Mesenchymal stem cell (in vitro differentiated cells and primary cell): ENCODE measurements around the gene CALCOCO2.

Experiments
- DNase-seq: peaks from one replicate; pipeline ENCODE4 v3.0.0-alpha.2; 2013
- H2AFZ ChIP-seq: one replicate; pipeline ENCODE4 v1.6.1; 2013; ENCODE audit warnings: low read depth, mild to moderate bottlenecking, control low read depth, inconsistent platforms, low read length, moderate library complexity
- H2AK5ac ChIP-seq: 2 replicates; pipeline ENCODE4 v1.6.1; 2013; ENCODE audit warnings: low read length, moderate library complexity, mild to moderate bottlenecking, inconsistent platforms; ENCODE audit not compliant: severe bottlenecking
- H2BK120ac ChIP-seq: one replicate; pipeline ENCODE4 v1.6.1; 2013; ENCODE audit warnings: low read depth, mild to moderate bottlenecking, inconsistent platforms, low read length, moderate library complexity
- H2BK12ac ChIP-seq, 2 experiments: one replicate each; pipeline ENCODE4 v1.6.1; 2013; ENCODE audit warnings: inconsistent platforms in 2 of 2, low read length in 2 of 2, mild to moderate bottlenecking in 2 of 2, moderate library complexity in 2 of 2, control low read depth in 1 of 2
- H2BK15ac ChIP-seq: one replicate; pipeline ENCODE4 v1.6.1; 2013; ENCODE audit warnings: mild to moderate bottlenecking, low read depth, inconsistent platforms; ENCODE audit not compliant: poor library complexity, severe bottlenecking
- H2BK5ac ChIP-seq: 2 replicates; pipeline ENCODE4 v1.6.1; 2013; ENCODE audit warnings: low read depth, mild to moderate bottlenecking, low read length, control low read depth, inconsistent platforms; ENCODE audit not compliant: poor library complexity, severe bottlenecking
- H3K14ac ChIP-seq, 2 experiments: one replicate each; pipeline ENCODE4 v1.6.1; 2013; ENCODE audit warnings: inconsistent platforms in 2 of 2, low read length in 2 of 2, control low read depth in 1 of 2, mild to moderate bottlenecking in 1 of 2, moderate library complexity in 1 of 2
- H3K18ac ChIP-seq, 2 experiments: one replicate each; pipeline ENCODE4 v1.6.1; 2013; ENCODE audit warnings: inconsistent platforms in 2 of 2, low read length in 2 of 2, control low read depth in 1 of 2, low read depth in 1 of 2, mild to moderate bottlenecking in 1 of 2
- H3K23ac ChIP-seq, 2 experiments: one replicate each; pipeline ENCODE4 v1.6.1; 2013; ENCODE audit warnings: inconsistent platforms in 2 of 2, low read length in 2 of 2, mild to moderate bottlenecking in 2 of 2, moderate library complexity in 2 of 2, control low read depth in 1 of 2
- H3K27ac ChIP-seq: 2 replicates; pipeline ENCODE4 v1.5.1; 2013; ENCODE audit warnings: mild to moderate bottlenecking, moderate library complexity, low read length, control low read depth, inconsistent platforms; ENCODE audit not compliant: poor library complexity, severe bottlenecking
- H3K27me3 ChIP-seq, 2 experiments: 2 replicates each; pipeline versions ENCODE4 v1.6.1 to v1.7.0; 2013; ENCODE audit warnings: low read length in 2 of 2, mild to moderate bottlenecking in 2 of 2, moderate library complexity in 2 of 2, control low read depth in 1 of 2, inconsistent platforms in 1 of 2; ENCODE audit not compliant: control insufficient read depth in 1 of 2, insufficient read depth in 1 of 2
- H3K36me3 ChIP-seq, 2 experiments: 2 replicates each; pipeline versions ENCODE4 v1.6.1 to v1.7.0; 2013; ENCODE audit warnings: low read length in 2 of 2, control low read depth in 1 of 2, inconsistent platforms in 1 of 2, low read depth in 1 of 2, mild to moderate bottlenecking in 1 of 2; ENCODE audit not compliant: insufficient read depth in 2 of 2, control insufficient read depth in 1 of 2
- H3K4ac ChIP-seq, 2 experiments: one replicate each; pipeline ENCODE4 v1.6.1; 2013; ENCODE audit warnings: inconsistent platforms in 2 of 2, low read length in 2 of 2, mild to moderate bottlenecking in 2 of 2, moderate library complexity in 2 of 2, control low read depth in 1 of 2, low read depth in 1 of 2
- H3K4me1 ChIP-seq: 2 replicates; pipeline ENCODE4 v1.6.1; 2013; ENCODE audit warnings: low read depth, low read length, control low read depth; ENCODE audit not compliant: control insufficient read depth, insufficient read depth
- H3K4me2 ChIP-seq: 2 replicates; pipeline ENCODE4 v1.6.1; 2013; ENCODE audit warnings: low read length, mild to moderate bottlenecking, inconsistent platforms; ENCODE audit not compliant: poor library complexity, severe bottlenecking
- H3K4me3 ChIP-seq, 2 experiments: 2 replicates each; pipeline versions ENCODE4 v1.5.1 to v1.7.0; 2013; ENCODE audit warnings: low read length in 2 of 2, mild to moderate bottlenecking in 2 of 2, control low read depth in 1 of 2, low read depth in 1 of 2; ENCODE audit not compliant: insufficient read depth in 1 of 2
- H3K79me1 ChIP-seq: replicated peaks from 2 replicates; pipeline ENCODE4 v1.6.1; 2013; ENCODE audit warnings: mild to moderate bottlenecking, control low read depth, low read length, inconsistent platforms; ENCODE audit not compliant: poor library complexity, severe bottlenecking
- H3K9ac ChIP-seq: 2 replicates; pipeline ENCODE4 v1.7.0; 2013; ENCODE audit warnings: mild to moderate bottlenecking, low read length, moderate library complexity
- H3K9me3 ChIP-seq: 2 replicates; pipeline ENCODE4 v1.7.0; 2013; ENCODE audit warnings: mild to moderate bottlenecking, low read length; ENCODE audit not compliant: control insufficient read depth
- H4K8ac ChIP-seq: one replicate; pipeline ENCODE4 v1.6.1; 2013; ENCODE audit warnings: inconsistent platforms, mild to moderate bottlenecking, low read length, moderate library complexity
- H4K91ac ChIP-seq: one replicate; pipeline ENCODE4 v1.6.1; 2013; ENCODE audit warnings: mild to moderate bottlenecking, low read length, inconsistent platforms
- WGBS: methylation state at CpG from one replicate; pipeline ENCODE4 v1.1.7; 2013; ENCODE audit warnings: mixed read lengths; 5-methylcytosine and 5-hydroxymethylcytosine counted together

The CALCOCO2 gene

DNA sequence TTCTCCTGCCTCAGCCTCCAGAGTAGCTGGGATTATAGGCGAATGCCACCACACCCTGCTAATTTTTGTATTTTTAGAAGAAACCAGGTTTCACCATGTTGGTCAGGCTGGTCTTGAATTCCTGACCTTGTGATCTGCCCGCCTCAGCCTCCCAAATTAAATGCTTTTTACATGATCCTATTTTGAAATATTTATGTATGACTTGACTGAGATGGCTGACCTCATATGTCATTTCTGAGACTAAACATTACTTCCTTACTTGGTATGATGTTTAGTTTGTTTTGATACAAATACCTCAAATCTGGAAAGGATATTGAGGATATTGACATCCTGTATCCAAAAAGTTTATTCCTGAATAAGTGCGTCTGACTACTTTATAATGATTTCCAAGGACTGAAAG lies 11.9 kb downstream of the CALCOCO2 start:
- H3K36me3 ChIP-seq: peaks cover 2 to 43% of the 10 kb centered on the region in 2 experiments
- H3K4me3 ChIP-seq: no peak overlapping the region
- H3K4me1 ChIP-seq: peaks cover 2% of the 10 kb centered on the region
- no peak overlapping the region for H4K91ac ChIP-seq
- H2BK15ac ChIP-seq: no peak overlapping the region
- H3K27ac ChIP-seq: no peak overlapping the region
- H2AK5ac ChIP-seq: no peak overlapping the region
- no peak overlapping the region for H2AFZ ChIP-seq
- H3K4me2 ChIP-seq: no peak overlapping the region
- no peak for DNase-seq
- no peak overlapping the region for H3K23ac ChIP-seq
- 92% methylated on average over 1 of the region's 3 CpGs for WGBS
- no peak overlapping the region for H3K9ac ChIP-seq
- H2BK12ac ChIP-seq: no peak overlapping the region
- H3K18ac ChIP-seq: no peak overlapping the region
- no peak overlapping the region for H2BK5ac ChIP-seq
- no peak overlapping the region for H3K14ac ChIP-seq
- no peak overlapping the region for H3K4ac ChIP-seq
- H3K9me3 ChIP-seq: no peaks in the 10 kb centered on the region
- peaks cover 7% of the 10 kb centered on the region for H3K79me1 ChIP-seq
- H2BK120ac ChIP-seq: no peak overlapping the region
- H3K27me3 ChIP-seq: no peaks in the 10 kb centered on the region
- H4K8ac ChIP-seq: no peak overlapping the region

DNA sequence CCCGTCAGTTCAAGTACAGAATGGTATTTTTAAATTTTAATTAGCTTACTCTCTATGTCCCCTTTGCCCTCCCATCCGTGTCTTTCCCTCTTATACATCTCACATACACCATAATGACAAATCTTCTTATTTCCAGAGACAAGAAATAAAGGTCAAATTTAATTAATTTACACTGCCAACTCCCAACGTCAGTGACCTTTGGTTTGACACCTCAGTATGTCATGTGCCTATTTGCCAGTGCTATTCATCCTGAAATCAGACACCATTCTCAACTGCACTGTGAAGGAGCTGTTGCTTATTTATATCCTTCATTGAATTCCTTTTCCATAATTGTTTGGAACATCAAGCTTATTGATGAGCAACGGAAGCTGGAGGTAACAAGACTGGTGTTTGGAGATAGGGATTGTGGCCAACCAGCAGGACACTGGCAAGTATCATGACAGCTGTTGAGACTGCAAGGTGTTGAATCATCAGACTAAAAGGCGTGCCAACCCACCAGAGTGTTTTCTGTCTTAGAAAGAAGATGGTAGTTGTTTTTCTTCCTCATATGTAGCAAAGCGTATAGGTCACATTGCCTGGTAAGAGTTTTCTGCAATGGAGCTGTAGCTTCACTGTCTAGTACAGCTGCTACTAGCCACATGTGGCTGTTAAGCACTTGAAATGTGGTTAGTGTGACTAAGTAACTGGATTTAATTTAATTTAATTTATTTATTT lies 12.5 kb downstream of the CALCOCO2 start:
- no peak overlapping the region for H3K4me3 ChIP-seq
- H2AFZ ChIP-seq: no peak overlapping the region
- H3K18ac ChIP-seq: no peak overlapping the region
- H4K8ac ChIP-seq: no peak overlapping the region
- no peaks in the 10 kb centered on the region for H3K27me3 ChIP-seq
- no peak overlapping the region for H3K23ac ChIP-seq
- H3K9me3 ChIP-seq: no peaks in the 10 kb centered on the region
- no peak overlapping the region for H2BK120ac ChIP-seq
- WGBS: 90% methylated on average over 6 of the region's 6 CpGs
- no peak overlapping the region for H2AK5ac ChIP-seq
- H3K79me1 ChIP-seq: peaks cover 6% of the 10 kb centered on the region
- no peak overlapping the region for H4K91ac ChIP-seq
- H3K4ac ChIP-seq: no peak overlapping the region
- H2BK15ac ChIP-seq: no peak overlapping the region
- no peak overlapping the region for H2BK12ac ChIP-seq
- H3K36me3 ChIP-seq: peaks cover 2 to 49% of the 10 kb centered on the region in 2 experiments
- no peak overlapping the region for H3K9ac ChIP-seq
- H3K27ac ChIP-seq: no peak overlapping the region
- peaks cover 2% of the 10 kb centered on the region for H3K4me1 ChIP-seq
- H3K14ac ChIP-seq: no peak overlapping the region
- DNase-seq: peak; percentile 40
- H2BK5ac ChIP-seq: no peak overlapping the region
- no peak overlapping the region for H3K4me2 ChIP-seq

DNA sequence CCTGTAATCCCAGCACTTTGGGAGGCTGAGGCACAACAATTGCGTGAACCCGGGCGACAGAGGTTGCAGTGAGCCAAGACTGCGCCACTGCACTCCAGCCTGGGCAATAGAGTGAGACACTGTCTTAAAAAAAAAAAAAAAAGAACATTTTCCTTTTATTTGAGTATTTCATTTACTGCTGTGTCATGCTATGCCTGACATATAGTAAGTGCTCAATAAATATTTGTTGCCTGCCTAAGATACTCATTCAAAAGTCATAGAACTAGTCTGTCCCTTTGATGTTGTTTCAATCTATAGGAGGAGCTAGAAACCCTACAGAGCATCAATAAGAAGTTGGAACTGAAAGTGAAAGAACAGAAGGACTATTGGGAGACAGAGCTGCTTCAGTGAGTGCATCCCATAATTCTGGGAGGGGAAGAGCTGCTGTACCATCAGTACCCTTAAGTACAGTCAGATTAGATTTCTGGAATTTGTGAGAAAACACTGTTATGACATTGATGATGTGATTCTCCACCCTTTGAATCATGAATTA lies 20.0 kb downstream of the CALCOCO2 start:
- H3K4me2 ChIP-seq: no peak overlapping the region
- no peak overlapping the region for H2BK12ac ChIP-seq
- H3K4ac ChIP-seq: no peak overlapping the region
- no peak overlapping the region for H3K23ac ChIP-seq
- H3K9me3 ChIP-seq: no peaks in the 10 kb centered on the region
- H3K18ac ChIP-seq: no peak overlapping the region
- H3K27me3 ChIP-seq: no peaks in the 10 kb centered on the region
- H2BK5ac ChIP-seq: no peak overlapping the region
- H2AK5ac ChIP-seq: no peak overlapping the region
- H3K79me1 ChIP-seq: no peaks in the 10 kb centered on the region
- H3K4me1 ChIP-seq: no peaks in the 10 kb centered on the region
- no peak overlapping the region for H3K9ac ChIP-seq
- H3K14ac ChIP-seq: no peak overlapping the region
- no peak overlapping the region for H4K8ac ChIP-seq
- H4K91ac ChIP-seq: no peak overlapping the region
- H3K27ac ChIP-seq: no peak overlapping the region
- no peak overlapping the region for H3K4me3 ChIP-seq
- no peak overlapping the region for H2BK120ac ChIP-seq
- WGBS: 98% methylated on average over 4 of the region's 4 CpGs
- H3K36me3 ChIP-seq: peaks cover 23 to 85% of the 10 kb centered on the region in 2 experiments
- no peak overlapping the region for H2AFZ ChIP-seq
- H2BK15ac ChIP-seq: no peak overlapping the region
- DNase-seq: no peak

DNA sequence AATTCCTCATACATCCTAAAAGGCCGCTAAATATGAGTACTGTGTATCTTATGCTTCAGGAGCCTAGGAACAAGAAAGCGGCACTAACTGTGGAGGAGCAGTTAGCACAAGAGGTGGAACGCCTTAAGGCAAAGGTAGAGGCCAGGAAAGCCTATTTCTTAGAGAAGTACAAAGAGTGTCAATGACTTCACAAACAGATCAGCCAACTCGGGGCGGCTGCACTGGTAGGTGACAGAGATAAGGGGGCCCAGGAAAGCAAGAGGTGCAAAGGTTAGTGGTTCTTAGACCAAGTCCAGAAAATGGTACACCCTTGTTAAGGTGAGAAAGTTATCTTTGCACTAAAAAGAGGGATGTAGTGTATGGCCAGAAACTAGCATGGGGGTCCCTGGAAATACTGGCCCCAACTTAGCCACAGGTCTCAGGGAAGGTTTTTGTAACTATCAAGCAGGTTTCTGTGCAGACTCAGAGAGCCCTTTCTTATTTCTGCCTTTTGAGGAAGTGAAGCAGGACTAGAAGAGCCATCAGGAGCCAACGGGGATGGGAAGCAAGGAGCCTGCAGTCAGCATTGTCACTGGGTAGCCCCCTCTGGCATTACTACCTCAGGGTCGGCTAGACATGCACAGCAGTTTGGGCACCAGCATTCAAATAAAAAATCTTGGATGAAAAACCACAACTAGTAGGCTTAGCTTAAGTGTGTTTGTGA lies 24.1 kb downstream of the CALCOCO2 start:
- Histone ChIP-seq H3K79me1 (no peaks in the 10 kb centered on the region), H3K9ac (no peak overlapping the region)

More for the DNA sequence above, 24.1 kb downstream of the CALCOCO2 start:
- H4K91ac ChIP-seq: no peak overlapping the region
- no peak for DNase-seq
- no peak overlapping the region for H3K23ac ChIP-seq
- H4K8ac ChIP-seq: no peak overlapping the region
- no peak overlapping the region for H2AK5ac ChIP-seq
- no peak overlapping the region for H3K14ac ChIP-seq
- H3K9me3 ChIP-seq: no peaks in the 10 kb centered on the region
- H2BK12ac ChIP-seq: no peak overlapping the region
- no peaks in the 10 kb centered on the region for H3K27me3 ChIP-seq
- no peak overlapping the region for H3K18ac ChIP-seq
- H2BK5ac ChIP-seq: no peak overlapping the region
- H3K4me3 ChIP-seq: no peak overlapping the region
- H2AFZ ChIP-seq: no peak overlapping the region
- H3K4me2 ChIP-seq: no peak overlapping the region
- peaks cover 29 to 78% of the 10 kb centered on the region in 2 experiments for H3K36me3 ChIP-seq
- 96% methylated on average over 7 of the region's 7 CpGs for WGBS
- no peak overlapping the region for H3K27ac ChIP-seq
- H2BK15ac ChIP-seq: no peak overlapping the region
- H2BK120ac ChIP-seq: no peak overlapping the region
- H3K4me1 ChIP-seq: no peaks in the 10 kb centered on the region
- H3K4ac ChIP-seq: no peak overlapping the region
